Right atrium auricular region (tissue), 2 donors: ENCODE data around the gene DNLZ. TPM values are rescaled to one million over a fixed set of nuclear protein-coding genes. Genes with fewer than 3 reads are reported as not detected.

Experiments
- DNase-seq: peaks from one replicate; pipeline ENCODE4 v3.0.0-alpha.2; 2019; ENCODE audit warnings: low spot score
- H3K27ac ChIP-seq, 2 donors: fragments of 200-600 bp; sonication (generic); 1 replicate in 1 of 2; 2 replicates in 1 of 2; pipeline ENCODE4 v1.5.1; 2016 to 2019
- H3K27me3 ChIP-seq, 2 donors: fragments of 200-600 bp; sonication (generic); one replicate each; pipeline versions ENCODE4 v1.5.1 to v1.6.0; 2017 to 2019
- H3K36me3 ChIP-seq: fragments of 200-600 bp; sonication (generic); one replicate; pipeline ENCODE4 v1.5.1; 2016
- H3K4me1 ChIP-seq, 2 donors: fragments of 200-600 bp; sonication (generic); one replicate each; pipeline versions ENCODE4 v1.5.1 to v1.6.0; 2017 to 2019
- H3K4me3 ChIP-seq, 2 donors: fragments of 200-600 bp; sonication (generic); 1 replicate in 1 of 2; 2 replicates in 1 of 2; pipeline ENCODE4 v1.5.1; 2017 to 2019; ENCODE audit warnings: mild to moderate bottlenecking in 1 of 2, moderate library complexity in 1 of 2
- H3K9me3 ChIP-seq, 2 donors: fragments of 200-600 bp; sonication (generic); one replicate each; pipeline ENCODE4 v1.5.1; 2019
- CTCF ChIP-seq, 2 donors: fragments of 200-600 bp; sonication (generic); IDR thresholded peaks; one replicate each; pipeline ENCODE4 v1.5.1; 2019; ENCODE audit warnings: antibody characterized with exemption in 2 of 2
- total RNA-seq, 2 donors: library from RNA; depleted of rRNA; stranded (reverse); fragments of >200 nt; gene quantifications; one replicate each; pipeline ENCODE4 v1.1.0, GENCODE V29; 2016

Gene DNLZ
- total RNA-seq, 2 donors from 2014 or later: 15.4 to 36.6 TPM

- H3K27ac ChIP-seq: peak overlapping the region; percentile 89 to 91
- TF ChIP-seq CTCF (IDR thresholded peaks at IDR 0.05): no peak
- no peaks in the 10 kb centered on the region for H3K9me3 ChIP-seq
- peaks cover 26% of the 10 kb centered on the region for H3K36me3 ChIP-seq
- no peak for DNase-seq
- no peaks in the 10 kb centered on the region for H3K27me3 ChIP-seq
- peaks cover 0 to 63% of the 10 kb centered on the region in 2 donors for H3K4me1 ChIP-seq
- H3K4me3 ChIP-seq: no peak overlapping the region
Observed at GRCh38 chr9:136340356-136341041, 23.0 kb downstream of the DNLZ start.

- peaks cover 0 to 57% of the 10 kb centered on the region in 2 donors for H3K4me1 ChIP-seq
- H3K9me3 ChIP-seq: no peaks in the 10 kb centered on the region
- H3K4me3 ChIP-seq: no peak overlapping the region
- H3K27me3 ChIP-seq: no peaks in the 10 kb centered on the region
- H3K27ac ChIP-seq: peak overlapping the region in 1 of 2 donors; percentile 89
- no peak for DNase-seq
- TF ChIP-seq CTCF (IDR thresholded peaks at IDR 0.05): no peak
- H3K36me3 ChIP-seq: peaks cover 26% of the 10 kb centered on the region
Observed at GRCh38 chr9:136339958-136340310, 23.6 kb downstream of the DNLZ start.

GRCh38 chr9:136339173-136339957 lies 24.2 kb downstream of the DNLZ start:
- DNase-seq: no peak
- H3K4me1 ChIP-seq: peaks cover 0 to 52% of the 10 kb centered on the region in 2 donors
- TF ChIP-seq CTCF (IDR thresholded peaks at IDR 0.05): peak; percentile 86 to 93
- no peak overlapping the region for H3K4me3 ChIP-seq
- peak overlapping the region in 1 of 2 donors; percentile 89 for H3K27ac ChIP-seq
- H3K9me3 ChIP-seq: no peaks in the 10 kb centered on the region
- peaks cover 26% of the 10 kb centered on the region for H3K36me3 ChIP-seq
- no peaks in the 10 kb centered on the region for H3K27me3 ChIP-seq

GRCh38 chr9:136338511-136338910 lies 25.0 kb downstream of the DNLZ start:
- peaks cover 26% of the 10 kb centered on the region for H3K36me3 ChIP-seq
- no peak for DNase-seq
- H3K27me3 ChIP-seq: no peaks in the 10 kb centered on the region
- H3K27ac ChIP-seq: peak overlapping the region in 1 of 2 donors; percentile 17
- no peak for TF ChIP-seq CTCF (IDR thresholded peaks at IDR 0.05)
- H3K9me3 ChIP-seq: no peaks in the 10 kb centered on the region
- peaks cover 0 to 44% of the 10 kb centered on the region in 2 donors for H3K4me1 ChIP-seq
- no peak overlapping the region for H3K4me3 ChIP-seq

- DNase-seq: no peak
- no peak for TF ChIP-seq CTCF (IDR thresholded peaks at IDR 0.05)
- no peaks in the 10 kb centered on the region for H3K9me3 ChIP-seq
- no peak overlapping the region for H3K4me3 ChIP-seq
- peak overlapping the region in 1 of 2 donors; percentile 36 for H3K27ac ChIP-seq
- H3K4me1 ChIP-seq: peaks cover 0 to 36% of the 10 kb centered on the region in 2 donors
- H3K36me3 ChIP-seq: peaks cover 26% of the 10 kb centered on the region
- H3K27me3 ChIP-seq: no peaks in the 10 kb centered on the region
Observed at GRCh38 chr9:136337416-136338395, 25.8 kb downstream of the DNLZ start.
